GM19099 (cell line): ENCODE results near the gene PPP1R15A.

Source experiments
- POLR2A ChIP-seq: IDR thresholded peaks from 3 replicates; pipeline ENCODE4 v1.6.1; 2011; ENCODE audit warnings: low read depth; ENCODE audit not compliant: insufficient read length; ENCODE audit errors: extremely low read depth

PPP1R15A gene

GRCh38 chr19:48925240-48925843 is 53.1 kb downstream of the PPP1R15A start:
- no peak for TF ChIP-seq POLR2A
